Endothelial cell of umbilical vein (primary cell): ENCODE results near the gene SLC25A13. TPM values are rescaled to one million over a fixed set of nuclear protein-coding genes. Genes with fewer than 3 reads are reported as not detected.

Experiments used
- BruUV-seq: library from RNA; stranded (reverse); fragments of 400-500 nt; replicated peaks from 2 replicates; lab custom pipeline; 2021; lab: Mats Ljungman, UMichigan
- CTCF ChIA-PET: fragments of 300-600, 350-600 bp; sonication (Branson Sonifier 250); formaldehyde crosslinking; loops from one replicate; lab custom pipeline; 2021; ENCODE audit warnings: antibody characterized with exemption, inconsistent platforms; lab: Charles Lee
- POLR2A ChIA-PET: fragments of 300-600, 350-600 bp; sonication (Branson Sonifier 250); formaldehyde crosslinking; loops from one replicate; lab custom pipeline; 2021; ENCODE audit warnings: antibody characterized with exemption, inconsistent platforms; lab: Charles Lee
- DNase-seq: peaks from one replicate; pipeline ENCODE4 v3.0.0-alpha.2; 2011; ENCODE audit warnings: low read depth, low spot score
- FAIRE-seq: peaks from 2 replicates; lab custom pipeline; 2011; peaks lifted over from hg19 to GRCh38; lab: Jason Lieb, UNC
- H2AFZ ChIP-seq: 2 replicates; pipeline ENCODE4 v1.6.0; 2012; ENCODE audit warnings: low read depth, low read length, control low read depth, inconsistent platforms
- H3K27ac ChIP-seq: 2 replicates; pipeline ENCODE4 v1.5.1; 2011; ENCODE audit warnings: low read depth, mild to moderate bottlenecking, control low read depth, low read length, moderate library complexity; ENCODE audit not compliant: insufficient read depth
- H3K27me3 ChIP-seq, 2 experiments: 2 replicates each; pipeline versions ENCODE4 v1.6.0 to v1.6.1; 2011; ENCODE audit warnings: low read length in 2 of 2, mixed read lengths in 1 of 2; ENCODE audit not compliant: control insufficient read depth in 2 of 2, insufficient read depth in 2 of 2
- H3K36me3 ChIP-seq, 2 experiments: 2 replicates in 1 of 2; 3 replicates in 1 of 2; pipeline ENCODE4 v1.5.1; 2011; ENCODE audit warnings: low read length in 2 of 2, mild to moderate bottlenecking in 1 of 2, moderate library complexity in 1 of 2; ENCODE audit not compliant: control insufficient read depth in 2 of 2, insufficient read depth in 2 of 2; ENCODE audit errors: extremely low read depth in 1 of 2
- H3K4me1 ChIP-seq: 3 replicates; pipeline ENCODE4 v1.5.1; 2011; ENCODE audit warnings: mild to moderate bottlenecking, low read length; ENCODE audit not compliant: control insufficient read depth, insufficient read depth; ENCODE audit errors: extremely low read depth
- H3K4me2 ChIP-seq: 2 replicates; pipeline ENCODE4 v1.6.1; 2011; ENCODE audit warnings: low read length, control low read depth, mixed read lengths; ENCODE audit not compliant: insufficient read depth
- H3K4me3 ChIP-seq, 3 experiments: fragments of 200-600 bp in 1 of 3; sonication (generic), shearing (Covaris generic) in 1 of 3; replicated peaks in 1 of 3; 2 replicates each; pipeline ENCODE4 v1.5.1; 2011 to 2016; ENCODE audit warnings: control low read depth in 3 of 3, low read length in 3 of 3, mild to moderate bottlenecking in 2 of 3, inconsistent platforms in 1 of 3, low read depth in 1 of 3, moderate library complexity in 1 of 3; ENCODE audit not compliant: insufficient read depth in 1 of 3
- H3K79me2 ChIP-seq: 2 replicates; pipeline ENCODE4 v1.6.0; 2012; ENCODE audit warnings: low read length, inconsistent platforms; ENCODE audit not compliant: control insufficient read depth, insufficient read depth
- H3K9ac ChIP-seq: replicated peaks from 2 replicates; pipeline ENCODE3; 2011; ENCODE audit warnings: low read length, control low read depth; ENCODE audit not compliant: insufficient read depth; ENCODE audit errors: extremely low read depth
- H3K9me1 ChIP-seq: replicated peaks from 3 replicates; pipeline ENCODE4 v1.6.0; 2011; ENCODE audit warnings: mild to moderate bottlenecking, low read length; ENCODE audit not compliant: control insufficient read depth, insufficient read depth; ENCODE audit errors: extremely low read depth
- H3K9me3 ChIP-seq: replicated peaks from 2 replicates; pipeline ENCODE4 v1.5.1; 2012; ENCODE audit warnings: low read length, inconsistent platforms; ENCODE audit not compliant: control insufficient read depth, insufficient read depth
- H4K20me1 ChIP-seq: replicated peaks from 2 replicates; pipeline ENCODE3; 2011; ENCODE audit warnings: mild to moderate bottlenecking, low read length; ENCODE audit not compliant: control insufficient read depth, insufficient read depth; ENCODE audit errors: extremely low read depth
- CTCF ChIP-seq, 2 donors: IDR thresholded peaks; 1 replicate in 1 of 2; 2 replicates in 1 of 2; pipeline ENCODE4 v1.5.1; 2011; ENCODE audit warnings: low read length in 2 of 2, mild to moderate bottlenecking in 2 of 2, moderate library complexity in 2 of 2, control low read depth in 1 of 2, inconsistent platforms in 1 of 2, low read depth in 1 of 2; ENCODE audit not compliant: insufficient read depth in 1 of 2; ENCODE audit errors: extremely low read depth in 1 of 2
- EZH2 ChIP-seq: IDR thresholded peaks from 2 replicates; pipeline ENCODE4 v1.6.1; 2012; ENCODE audit warnings: borderline replicate concordance, low read depth, mild to moderate bottlenecking, moderate library complexity, low read length, inconsistent platforms; ENCODE audit not compliant: severe bottlenecking
- GATA2 ChIP-seq: IDR thresholded peaks from 2 replicates; pipeline ENCODE4 v1.7.0; 2011; ENCODE audit warnings: low read depth, mild to moderate bottlenecking, moderate library complexity, mixed read lengths, low read length; ENCODE audit not compliant: insufficient read length, insufficient read depth
- MAX ChIP-seq: IDR thresholded peaks from 2 replicates; pipeline ENCODE4 v1.6.1; 2011; ENCODE audit not compliant: insufficient read depth, insufficient read length
- MYC ChIP-seq: IDR thresholded peaks from one replicate; pipeline ENCODE4 v1.6.1; 2011; ENCODE audit warnings: mild to moderate bottlenecking, low read depth, low read length
- POLR2AphosphoS5 ChIP-seq: IDR thresholded peaks from 2 replicates; pipeline ENCODE4 v1.6.1; 2012; ENCODE audit warnings: low read depth, mild to moderate bottlenecking, control low read depth, low read length, moderate library complexity; ENCODE audit not compliant: insufficient read depth
- dilution Hi-C: fragments of 300-500 bp; cut with MboI; formaldehyde crosslinking; loops from one replicate; pipeline ENCODE4 v1.15.0; 2019; ENCODE audit warnings: low sequenced_read_pairs; ENCODE audit not compliant: extremely low pct_ligation_motif_present
- intact Hi-C: fragments of 100-400 bp; cut with micrococcal nuclease; formaldehyde crosslinking; loops from one replicate; pipeline ENCODE4 v1.10.0; 2022
- polyA plus RNA-seq, 4 experiments: library from polyadenylated mRNA; depleted of rRNA in 3 of 4; stranded (reverse) in 3 of 4; unstranded in 1 of 4; fragments of >200 nt; gene quantifications; 2 replicates each; pipeline versions ENCODE4 v1.2.1 to v1.2.3, GENCODE V29; 2011 to 2012; ENCODE audit warnings: missing spikeins in 1 of 4
- total RNA-seq: library from RNA; stranded (reverse); gene quantifications from 2 replicates; pipeline ENCODE4 v1.2.3, GENCODE V29; 2021

SLC25A13 gene
- total and polyA plus RNA-seq, 2 donors (not counting 3 experiments of a cell fraction or from before 2014, with no cell fraction given): 13.2 to 34.4 TPM

GRCh38 chr7:96104984-96105383 lies 216.9 kb downstream of the SLC25A13 start:
- no peaks in the 10 kb centered on the region for H3K9me3 ChIP-seq
- H3K4me3 ChIP-seq: no peak overlapping the region
- dilution Hi-C loops (no loop called here), intact Hi-C loops (no loop called here)
- no peaks in the 10 kb centered on the region for H3K9me1 ChIP-seq
- ChIA-PET POLR2A (no interaction called here), CTCF (no interaction called here)
- BruUV-seq: no TSS peak
- H3K4me1 ChIP-seq: no peaks in the 10 kb centered on the region
- H3K27me3 ChIP-seq: no peaks in the 10 kb centered on the region
- H3K79me2 ChIP-seq: no peaks in the 10 kb centered on the region
- no peak overlapping the region for H3K9ac ChIP-seq
- H4K20me1 ChIP-seq: no peaks in the 10 kb centered on the region
- no peak for DNase-seq
- no peak overlapping the region for H3K27ac ChIP-seq
- TF ChIP-seq EZH2 (no peak), MAX (no peak), MYC (no peak), GATA2 (no peak), POLR2AphosphoS5 (no peak), CTCF (IDR thresholded peaks at IDR 0.05; ENCODE audit: extremely low read depth in 1 of 2, insufficient read depth in 1 of 2, low read depth in 1 of 2, low read length in 2 of 2) (no peak)
- H2AFZ ChIP-seq: no peak overlapping the region
- H3K36me3 ChIP-seq: no peaks in the 10 kb centered on the region
- no peak for FAIRE-seq
- H3K4me2 ChIP-seq: no peak overlapping the region
